ENCODE results near the gene CEP128.

The CEP128 gene

DNA sequence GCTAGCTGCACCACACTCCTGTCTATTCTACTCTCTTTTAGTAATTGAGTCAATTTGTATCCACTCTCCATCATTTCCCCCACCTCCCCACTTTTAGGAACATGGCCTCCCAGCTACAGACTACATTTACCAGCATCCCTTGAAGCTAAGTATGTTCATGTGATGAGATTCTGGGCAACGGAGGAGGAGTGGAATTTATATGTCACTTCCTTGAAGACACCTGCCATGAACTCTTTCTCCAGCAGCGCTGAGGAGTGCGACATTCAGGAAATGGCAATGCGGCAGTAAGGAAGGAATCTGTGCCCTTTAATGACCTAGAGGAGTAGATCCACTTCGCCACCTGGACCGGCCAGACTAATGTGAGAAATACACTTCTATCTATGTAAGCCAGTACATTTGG is 486.5 kb downstream of the CEP128 start:
- DNase-seq = no peak

DNA sequence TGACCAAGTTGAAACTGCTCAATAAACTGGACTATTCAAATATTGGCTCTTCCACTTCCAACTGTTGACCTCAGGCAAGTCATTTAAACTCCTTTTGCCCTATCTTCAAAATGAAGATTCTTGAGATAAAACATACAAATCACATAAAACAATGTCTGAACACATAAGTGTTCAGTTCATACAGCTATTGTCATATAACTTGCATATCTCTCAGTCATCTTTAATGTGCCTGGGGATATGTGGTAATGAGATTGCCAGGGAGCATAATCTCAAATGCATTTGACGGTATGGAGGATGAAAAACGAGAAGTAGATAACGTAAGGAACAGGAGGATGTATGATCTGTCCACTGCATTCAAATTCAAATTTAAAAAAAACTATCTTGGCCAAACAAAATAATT is 493.3 kb downstream of the CEP128 start:
- no peak for DNase-seq

DNA sequence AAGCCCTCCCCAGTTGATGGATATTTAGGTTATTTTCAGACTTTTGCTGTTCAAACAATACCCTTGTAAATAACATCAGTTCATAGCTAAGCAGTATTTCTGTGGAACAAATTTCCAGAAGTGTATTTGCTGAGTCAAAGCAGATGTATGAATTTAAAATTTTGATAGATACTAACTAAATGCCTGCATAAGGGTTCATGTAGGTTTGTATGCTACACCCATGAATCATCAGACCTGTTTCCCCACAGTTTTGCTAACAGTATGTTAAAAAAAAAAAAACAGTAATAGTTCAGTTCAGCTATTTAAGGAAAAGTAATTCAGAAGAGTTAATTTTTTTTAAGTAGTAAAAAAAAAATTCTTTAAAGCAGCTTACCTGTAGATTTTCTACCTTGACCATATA is 494.1 kb downstream of the CEP128 start:
- no peak for DNase-seq

Measured in NCI-H187 (cell line).